ENCODE results near the gene IL17F. TPM values are rescaled to one million over a fixed set of nuclear protein-coding genes. Genes with fewer than 3 reads are reported as not detected.

The IL17F gene
- total and polyA plus RNA-seq, 2 of the 8 experiments (the other 6 are each of a cell fraction or from before 2014, with no cell fraction given), result 0.08 TPM; not detected in 1

DNA sequence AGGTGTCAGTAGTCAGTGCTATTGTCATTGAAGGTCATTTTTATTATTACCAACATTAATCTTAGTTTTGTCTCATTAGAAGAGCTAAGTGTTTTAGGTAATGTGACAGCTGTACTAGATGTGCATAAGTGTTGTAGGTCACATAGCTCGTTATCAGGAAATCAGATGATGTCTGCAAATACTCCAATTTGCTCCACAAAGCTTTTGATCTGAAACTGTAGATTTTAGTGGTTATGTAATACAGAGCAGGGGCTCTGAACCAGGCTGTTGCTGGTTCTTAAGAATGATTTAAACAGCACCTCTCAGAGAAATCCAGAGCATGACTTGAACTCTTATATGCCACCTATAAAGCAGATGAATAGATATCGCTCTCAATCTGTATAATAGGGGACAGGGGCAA is 2.5 kb downstream of the IL17F start (continued):
- TF ChIP-seq BCL11A (IDR thresholded peaks at IDR 0.05; ENCODE audit: low read depth in 2 of 2, low read length in 2 of 2) (no peak), MAFK (IDR thresholded peaks at IDR 0.05; ENCODE audit: low read depth, low read length) (no peak), SP4 (IDR thresholded peaks at IDR 0.05; ENCODE audit: low read length) (no peak), PHF8 (conservative IDR thresholded peaks at IDR 0.05; ENCODE audit: low read depth, low read length) (no peak)
